CD14-positive monocyte (primary cell): ENCODE measurements around the gene NPL. TPM values are rescaled to one million over a fixed set of nuclear protein-coding genes. Genes with fewer than 3 reads are reported as not detected.
A peak's percentile ranks its signal among the peaks of the same experiment; 100 is the strongest.

Experiments used
- DNase-seq, 3 donors: peaks; one replicate each; pipeline ENCODE4 v3.0.0-alpha.2; 2011 to 2022
- H2AFZ ChIP-seq: 2 replicates; pipeline ENCODE4 v1.6.0; 2012; ENCODE audit warnings: mild to moderate bottlenecking, low read depth, low read length, inconsistent platforms; ENCODE audit not compliant: insufficient read depth, poor library complexity, severe bottlenecking
- H3K27ac ChIP-seq, 2 donors: 1 replicate in 1 of 2; 2 replicates in 1 of 2; pipeline ENCODE4 v1.5.1; 2012 to 2013; ENCODE audit warnings: low read length in 2 of 2, control low read depth in 1 of 2, inconsistent platforms in 1 of 2, low read depth in 1 of 2, mild to moderate bottlenecking in 1 of 2
- H3K27me3 ChIP-seq, 2 donors: one replicate each; pipeline versions ENCODE4 v1.6.0 to v1.6.1; 2011 to 2013; ENCODE audit warnings: low read length in 2 of 2; ENCODE audit not compliant: control insufficient read depth in 2 of 2, insufficient read depth in 2 of 2
- H3K36me3 ChIP-seq, 2 donors: replicated peaks in 1 of 2; 1 replicate in 1 of 2; 2 replicates in 1 of 2; pipeline versions ENCODE4 v1.5.1 to v1.6.1; 2012 to 2013; ENCODE audit warnings: low read length in 2 of 2, control low read depth in 1 of 2, inconsistent platforms in 1 of 2, mild to moderate bottlenecking in 1 of 2; ENCODE audit not compliant: insufficient read depth in 2 of 2, control insufficient read depth in 1 of 2
- H3K4me1 ChIP-seq, 2 donors: 1 replicate in 1 of 2; 2 replicates in 1 of 2; pipeline versions ENCODE4 v1.5.1 to v1.6.1; 2012 to 2013; ENCODE audit warnings: low read length in 2 of 2, control low read depth in 1 of 2, inconsistent platforms in 1 of 2, mild to moderate bottlenecking in 1 of 2, moderate library complexity in 1 of 2; ENCODE audit not compliant: insufficient read depth in 2 of 2, control insufficient read depth in 1 of 2
- H3K4me2 ChIP-seq: replicated peaks from 2 replicates; pipeline ENCODE3; 2012; ENCODE audit warnings: low read length, moderate library complexity, mild to moderate bottlenecking; ENCODE audit not compliant: poor library complexity, severe bottlenecking; ENCODE audit errors: extremely low read depth
- H3K4me3 ChIP-seq, 3 experiments: fragments of 200-600 bp in 1 of 3; sonication (generic) in 1 of 3; replicated peaks in 1 of 3; 1 replicate in 2 of 3; 2 replicates in 1 of 3; pipeline ENCODE4 v1.5.1; 2011 to 2013; ENCODE audit warnings: low read length in 3 of 3, mild to moderate bottlenecking in 3 of 3, control low read depth in 2 of 3, low read depth in 2 of 3, inconsistent platforms in 1 of 3, moderate library complexity in 1 of 3
- H3K79me2 ChIP-seq: 2 replicates; pipeline ENCODE4 v1.6.0; 2012; ENCODE audit warnings: mild to moderate bottlenecking, control low read depth, inconsistent platforms, low read length, moderate library complexity; ENCODE audit not compliant: insufficient read depth
- H3K9ac ChIP-seq: 2 replicates; pipeline ENCODE4 v1.6.0; 2017; ENCODE audit warnings: low read length, mild to moderate bottlenecking; ENCODE audit not compliant: insufficient read depth, poor library complexity, severe bottlenecking
- H3K9me3 ChIP-seq, 2 donors: replicated peaks in 1 of 2; 1 replicate in 1 of 2; 2 replicates in 1 of 2; pipeline versions ENCODE4 v1.5.1 to v1.6.1; 2012 to 2013; ENCODE audit warnings: low read length in 2 of 2, control low read depth in 1 of 2; ENCODE audit not compliant: control insufficient read depth in 1 of 2, insufficient read depth in 1 of 2
- H4K20me1 ChIP-seq: 2 replicates; pipeline ENCODE4 v1.6.0; 2012; ENCODE audit warnings: mild to moderate bottlenecking, low read length, control low read depth, moderate library complexity; ENCODE audit not compliant: insufficient read depth
- H3K27ac Mint-ChIP-seq, 7 donors: one replicate each; pipeline ENCODE4 v1.8.0; 2020; ENCODE audit warnings: mild to moderate bottlenecking in 7 of 7, mixed read lengths in 7 of 7, moderate library complexity in 6 of 7, inconsistent platforms in 2 of 7
- H3K27me3 Mint-ChIP-seq, 3 donors: one replicate each; pipeline ENCODE4 v1.8.0; 2021 to 2022; ENCODE audit warnings: low read depth in 3 of 3, mild to moderate bottlenecking in 3 of 3, mixed read lengths in 3 of 3, moderate library complexity in 3 of 3, inconsistent platforms in 1 of 3
- H3K36me3 Mint-ChIP-seq, 2 donors: one replicate each; pipeline ENCODE4 v1.8.0; 2020; ENCODE audit warnings: mixed read lengths in 2 of 2, inconsistent platforms in 1 of 2, mild to moderate bottlenecking in 1 of 2
- H3K4me1 Mint-ChIP-seq: one replicate; pipeline ENCODE4 v1.8.0; 2020; ENCODE audit warnings: mild to moderate bottlenecking, mixed read lengths
- H3K4me3 Mint-ChIP-seq, 2 donors: one replicate each; pipeline ENCODE4 v1.8.0; 2020; ENCODE audit warnings: mild to moderate bottlenecking in 2 of 2, mixed read lengths in 2 of 2, moderate library complexity in 1 of 2
- H3K9me3 Mint-ChIP-seq, 7 donors: one replicate each; pipeline ENCODE4 v1.8.0; 2020 to 2022; ENCODE audit warnings: mixed read lengths in 7 of 7, mild to moderate bottlenecking in 6 of 7, moderate library complexity in 6 of 7, inconsistent platforms in 2 of 7
- CTCF ChIP-seq: fragments of 200-600 bp; IDR thresholded peaks from one replicate; pipeline ENCODE4 v1.8.0; 2022; ENCODE audit warnings: antibody characterized with exemption, mild to moderate bottlenecking
- WGBS: methylation state at CpG from one replicate; pipeline ENCODE4 v1.1.5; 2013; ENCODE audit warnings: missing lambda C conversion rate; ENCODE audit not compliant: insufficient coverage; 5-methylcytosine and 5-hydroxymethylcytosine counted together
- intact Hi-C, 2 donors: fragments of 100-400 bp; cut with micrococcal nuclease; formaldehyde crosslinking; loops; one replicate each; pipeline versions ENCODE4 v1.15.0 to v1.15.1; 2023
- polyA minus RNA-seq: library from RNA; depleted of rRNA, polyadenylated mRNA; stranded (reverse); fragments of >200 nt; gene quantifications from 2 replicates; pipeline ENCODE4 v1.2.3, GENCODE V29; 2012
- polyA plus RNA-seq, 3 donors: library from polyadenylated mRNA; depleted of rRNA in 1 of 3; unstranded in 2 of 3; stranded (reverse) in 1 of 3; fragments of 300-500 nt in 2 of 3; fragments of >200 nt in 1 of 3; fragmentation: Illumina TruSeq in 2 of 3; gene quantifications; 1 replicate in 2 of 3; 2 replicates in 1 of 3; pipeline ENCODE4 v1.2.3, GENCODE V29; 2012 to 2021
- total RNA-seq, 12 experiments: library from RNA in 1 of 12; stranded (reverse) in 1 of 12; fragments of 120-200 nt in 1 of 12; gene quantifications; one replicate each; pipeline ENCODE4 v1.2.4 and lab custom pipeline; 2013 to 2026; ENCODE audit warnings: mixed read lengths in 6 of 12, inconsistent platforms in 1 of 12

Gene NPL
- total RNA-seq (2013) = 90.3 TPM
- polyA plus RNA-seq = 100 to 1,000 TPM in 2 of 3 donors, 10 to 100 TPM in 1; 56.6 to 127 (median 127) TPM
- 18.8 and 28.4 TPM in 2 replicates for polyA minus RNA-seq
- total RNA-seq (lab: John Stamatoyannopoulos, UW) = 7.9 to 70.8 (median 56.8) reads per million in 11 experiments

GRCh38 chr1:182789138-182790076, at the start of gene NPL:
Gene NPL (plus strand): TSS chr1:182789773. CDS start chr1:182794372, 4,599 bp downstream.
- Histone ChIP-seq H3K27ac (peak within 1 kb of the TSS; percentile 46 to 88), H3K9me3 (no peaks in the 10 kb centered on the region), H3K4me1 (peaks cover 32 to 47% of the 10 kb centered on the region in 2 donors), H3K4me2 (peak within 1 kb of the TSS; percentile 86), H3K27me3 (peaks cover 3 to 11% of the 10 kb centered on the region in 2 donors), H4K20me1 (no peaks in the 10 kb centered on the region), H2AFZ (peak within 1 kb of the TSS; percentile 92), H3K36me3 (peaks cover 0 to 25% of the 10 kb centered on the region in 2 donors), H3K9ac (peak within 1 kb of the TSS; percentile 79), H3K79me2 (peaks cover 13% of the 10 kb centered on the region), H3K4me3 (peak within 1 kb of the TSS; percentile 62 to 79 (median 74))
- DNase-seq = peak; percentile 74 to 82 (median 76)
- intact Hi-C loops = loop anchor here (5.0 to 10.0 kb wide), 4 partner anchors 187 to 705 kb away; partner anchors contain the start of genes GLUL (in 1 of the 2) and RGS16 (in 1 of the 2)
- Mint-ChIP-seq H3K4me3 (peak within 1 kb of the TSS; percentile 93 to 95), H3K9me3 (peaks cover 0 to 2% (median 0%) of the 10 kb centered on the region in 7 donors), H3K27ac (peak within 1 kb of the TSS; percentile 86 to 96 (median 89)), H3K27me3 (peaks cover 16 to 24% (median 18%) of the 10 kb centered on the region in 3 donors), H3K4me1 (peaks cover 58% of the 10 kb centered on the region), H3K36me3 (peaks cover 32 to 35% of the 10 kb centered on the region in 2 donors)
- no peak for TF ChIP-seq CTCF
- WGBS = under 1% methylated on average over 78 of the region's 93 CpGs

- Histone ChIP-seq H3K79me2 (no peaks in the 10 kb centered on the region), H3K9me3 (peaks cover 0 to 2% of the 10 kb centered on the region in 2 donors), H3K36me3 (no peaks in the 10 kb centered on the region), H3K27me3 (no peaks in the 10 kb centered on the region), H3K27ac (no peak overlapping the region), H4K20me1 (no peaks in the 10 kb centered on the region), H3K4me1 (no peaks in the 10 kb centered on the region), H3K4me2 (no peak overlapping the region), H3K9ac (no peak overlapping the region), H3K4me3 (no peak overlapping the region), H2AFZ (no peak overlapping the region)
- H3K27ac Mint-ChIP-seq = no peak overlapping the region
- WGBS = no CpG with 5 or more reads among the region's 1 CpG
- peaks cover 2 to 11% (median 6%) of the 10 kb centered on the region in 3 donors for H3K27me3 Mint-ChIP-seq
- no peaks in the 10 kb centered on the region for H3K4me1 Mint-ChIP-seq
- no peak overlapping the region for H3K4me3 Mint-ChIP-seq
- TF ChIP-seq CTCF = no peak
- intact Hi-C loops = no loop called here
- DNase-seq = no peak
- H3K9me3 Mint-ChIP-seq = peaks cover 2 to 8% (median 5%) of the 10 kb centered on the region in 7 donors
- no peaks in the 10 kb centered on the region for H3K36me3 Mint-ChIP-seq
Observed at GRCh38 chr1:182740120-182740519, 49.5 kb upstream of the NPL start.
